GM12878 (cell line): ENCODE measurements around the gene ADAMTSL4. TPM values are rescaled to one million over a fixed set of nuclear protein-coding genes. Genes with fewer than 3 reads are reported as not detected.

Experiments used
- BACH1 ChIP-seq: fragments of 450-650 bp; IDR thresholded peaks from 2 replicates; pipeline ENCODE4 v1.6.1; 2017; ENCODE audit warnings: mild to moderate bottlenecking, borderline replicate concordance
- BHLHE40 ChIP-seq, 2 experiments: fragments of 450-650 bp in 1 of 2; IDR thresholded peaks; 2 replicates each; pipeline ENCODE4 v1.6.1; 2011 to 2017; ENCODE audit warnings: low read depth in 2 of 2, borderline replicate concordance in 1 of 2, improper control_type of control experiment in 1 of 2, low read length in 1 of 2, mild to moderate bottlenecking in 1 of 2
- EGR1 ChIP-seq, 2 experiments: IDR thresholded peaks; 1 replicate in 1 of 2; 2 replicates in 1 of 2; pipeline ENCODE4 v1.6.1; 2011 to 2012; ENCODE audit warnings: low read depth in 2 of 2, low read length in 2 of 2, borderline replicate concordance in 1 of 2, mild to moderate bottlenecking in 1 of 2, moderate library complexity in 1 of 2
- ELK1 ChIP-seq: IDR thresholded peaks from 2 replicates; pipeline ENCODE4 v1.6.1; 2012; ENCODE audit warnings: low read depth, low read length, improper control_type of control experiment
- FOS ChIP-seq: IDR thresholded peaks from 3 replicates; pipeline ENCODE4 v1.6.1; 2011; ENCODE audit warnings: borderline replicate concordance; ENCODE audit not compliant: insufficient read length; ENCODE audit errors: extremely low read depth
- HDGF ChIP-seq: fragments of 450-650 bp; IDR thresholded peaks from 2 replicates; pipeline ENCODE4 v1.6.1; 2016; ENCODE audit warnings: antibody characterized with exemption
- IKZF1 ChIP-seq: fragments of 450-650 bp; conservative IDR thresholded peaks from 2 replicates; pipeline ENCODE4 v1.6.1; 2017; ENCODE audit warnings: antibody characterized with exemption, mild to moderate bottlenecking
- JUNB ChIP-seq: IDR thresholded peaks from 2 replicates; pipeline ENCODE4 v1.6.1; 2016; ENCODE audit warnings: antibody characterized with exemption, mild to moderate bottlenecking
- NR2C2 ChIP-seq: IDR thresholded peaks from 2 replicates; pipeline ENCODE4 v1.6.1; 2011; ENCODE audit warnings: borderline replicate concordance, low read depth; ENCODE audit not compliant: control insufficient read depth, insufficient read length
- PKNOX1 ChIP-seq: fragments of 450-650 bp; IDR thresholded peaks from 2 replicates; pipeline ENCODE4 v1.6.1; 2016; ENCODE audit warnings: mild to moderate bottlenecking
- POU2F2 ChIP-seq: IDR thresholded peaks from 3 replicates; pipeline ENCODE4 v1.6.1; 2011; ENCODE audit warnings: low read depth, mild to moderate bottlenecking, low read length, borderline replicate concordance
- RUNX3 ChIP-seq: IDR thresholded peaks from 2 replicates; pipeline ENCODE4 v1.6.1; 2012; ENCODE audit warnings: low read length, inconsistent platforms
- SMARCA5 ChIP-seq: fragments of 450-650 bp; IDR thresholded peaks from 2 replicates; pipeline ENCODE4 v1.6.1; 2017; ENCODE audit warnings: mild to moderate bottlenecking
- SREBF2 ChIP-seq: IDR thresholded peaks from 2 replicates; pipeline ENCODE4 v1.6.1; 2012; ENCODE audit warnings: mild to moderate bottlenecking, low read length
- STAT3 ChIP-seq: IDR thresholded peaks from 2 replicates; pipeline ENCODE4 v1.6.1; 2011; ENCODE audit warnings: low read depth, low read length, improper control_type of control experiment
- TARDBP ChIP-seq: IDR thresholded peaks from 2 replicates; pipeline ENCODE4 v1.6.1; 2016; ENCODE audit warnings: borderline replicate concordance
- YBX1 ChIP-seq: fragments of 450-650 bp; IDR thresholded peaks from 2 replicates; pipeline ENCODE4 v1.6.1; 2016; ENCODE audit warnings: antibody characterized with exemption
- ZNF217 ChIP-seq: fragments of 450-650 bp; IDR thresholded peaks from 2 replicates; pipeline ENCODE4 v1.6.1; 2017; ENCODE audit warnings: antibody characterized with exemption, mild to moderate bottlenecking
- ZSCAN29 ChIP-seq: fragments of 450-650 bp; IDR thresholded peaks from 2 replicates; pipeline ENCODE4 v1.6.1; 2017; ENCODE audit warnings: mild to moderate bottlenecking, moderate library complexity
- polyA plus RNA-seq, 11 experiments: library from polyadenylated mRNA; depleted of rRNA in 4 of 11; unstranded in 6 of 11; stranded (reverse) in 5 of 11; fragments of >200 nt; fragmentation: Nextera tagmentation in 4 of 11; fragmentation: Illumina TruSeq in 1 of 11; extraction: Ambion mirVana in 4 of 11; extraction: Trizol in 1 of 11; gene quantifications; 1 replicate in 1 of 11; 2 replicates in 10 of 11; pipeline versions ENCODE4 v1.2.1 to v1.2.3, GENCODE V29; 2011 to 2016; ENCODE audit warnings: inconsistent platforms in 2 of 11, missing spikeins in 2 of 11, low read depth in 1 of 11
- total RNA-seq, 4 experiments: library from RNA; depleted of rRNA in 3 of 4; stranded (reverse); fragments of >200 nt in 3 of 4; fragmentation: Illumina TruSeq in 1 of 4; extraction: Trizol in 1 of 4; gene quantifications; 2 replicates each; pipeline versions ENCODE4 v1.2.1 to v1.2.3, GENCODE V29; 2013 to 2021
- TF ChIP-seq, protein P1 (sequence below): IDR thresholded peaks from 2 replicates; pipeline ENCODE4 v1.6.1; 2011; ENCODE audit warnings: borderline replicate concordance, low read depth, mild to moderate bottlenecking, moderate library complexity, mixed read lengths, low read length; ENCODE audit not compliant: insufficient read depth; ENCODE audit errors: extremely low read length
- TF ChIP-seq, protein P2 (sequence below): fragments of 450-650 bp; formaldehyde crosslinking; IDR thresholded peaks from 2 replicates; pipeline ENCODE4 v1.4.0; 2022; ENCODE audit warnings: mild to moderate bottlenecking, moderate library complexity

ADAMTSL4 gene
- total and polyA plus RNA-seq, 10 of the 15 experiments (the other 5 are each of a cell fraction or from before 2014, with no cell fraction given), result 0.04 to 0.15 (median 0.05) TPM; not detected in 5

DNA sequence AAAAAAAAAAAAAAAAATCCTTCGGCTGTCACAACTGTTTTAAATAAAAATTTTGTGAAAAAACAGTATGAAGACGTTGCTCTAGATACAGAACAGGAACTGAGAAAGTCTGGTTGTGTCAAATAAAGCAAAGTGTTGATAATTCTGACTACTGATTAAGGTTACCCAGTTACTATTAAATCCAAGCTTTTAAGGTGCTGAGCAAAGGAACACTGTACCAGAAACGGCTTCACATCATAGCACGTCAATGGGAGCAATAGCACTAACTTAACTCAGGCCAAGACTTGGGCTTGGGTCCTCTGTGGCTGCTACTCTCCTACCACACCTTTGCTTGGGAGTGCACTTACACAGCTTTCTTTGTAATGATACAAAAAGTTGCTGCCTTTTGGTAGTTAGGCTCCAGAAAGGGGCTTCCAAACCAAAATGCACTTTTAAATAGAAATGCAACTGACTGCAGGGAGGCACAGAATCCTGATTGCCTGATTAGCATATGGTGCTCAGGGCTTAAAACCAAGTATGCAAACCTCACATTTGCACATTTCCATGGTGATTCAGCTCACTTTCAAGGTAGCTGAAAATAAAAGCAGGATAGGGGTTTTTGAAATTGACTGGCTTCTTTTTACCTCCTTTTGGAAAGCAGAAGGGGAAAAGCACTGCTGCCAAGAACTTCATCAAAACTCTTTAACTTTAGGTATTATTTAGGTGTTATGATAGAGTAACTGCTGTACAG, 23.9 kb downstream of the ADAMTSL4 start (continued):
- TF ChIP-seq TARDBP (no peak), YBX1 (no peak), NR2C2 (no peak), BACH1 (peak; percentile 23; the same call in 1 of the 2 replicates), RUNX3 (peak; percentile 3; the same call in 1 of the 2 replicates), STAT3 (no peak), HDGF (no peak), ZNF217 (no peak), SMARCA5 (no peak), BHLHE40 (IDR thresholded peaks at IDR 0.05; ENCODE audit: borderline replicate concordance in 1 of 2, low read depth in 2 of 2, low read length in 1 of 2) (no peak), JUNB (no peak), ELK1 (no peak), SREBF2 (no peak), POU2F2 (no peak; the same call in none of the 3 replicates), IKZF1 (no peak), PKNOX1 (no peak), ZSCAN29 (no peak), FOS (no peak), EGR1 (IDR thresholded peaks at IDR 0.05; ENCODE audit: borderline replicate concordance in 1 of 2, low read depth in 2 of 2, low read length in 2 of 2) (no peak)
- TF ChIP-seq, protein P1, sequence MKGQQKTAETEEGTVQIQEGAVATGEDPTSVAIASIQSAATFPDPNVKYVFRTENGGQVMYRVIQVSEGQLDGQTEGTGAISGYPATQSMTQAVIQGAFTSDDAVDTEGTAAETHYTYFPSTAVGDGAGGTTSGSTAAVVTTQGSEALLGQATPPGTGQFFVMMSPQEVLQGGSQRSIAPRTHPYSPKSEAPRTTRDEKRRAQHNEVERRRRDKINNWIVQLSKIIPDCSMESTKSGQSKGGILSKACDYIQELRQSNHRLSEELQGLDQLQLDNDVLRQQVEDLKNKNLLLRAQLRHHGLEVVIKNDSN, result no peak
- TF ChIP-seq, protein P2, sequence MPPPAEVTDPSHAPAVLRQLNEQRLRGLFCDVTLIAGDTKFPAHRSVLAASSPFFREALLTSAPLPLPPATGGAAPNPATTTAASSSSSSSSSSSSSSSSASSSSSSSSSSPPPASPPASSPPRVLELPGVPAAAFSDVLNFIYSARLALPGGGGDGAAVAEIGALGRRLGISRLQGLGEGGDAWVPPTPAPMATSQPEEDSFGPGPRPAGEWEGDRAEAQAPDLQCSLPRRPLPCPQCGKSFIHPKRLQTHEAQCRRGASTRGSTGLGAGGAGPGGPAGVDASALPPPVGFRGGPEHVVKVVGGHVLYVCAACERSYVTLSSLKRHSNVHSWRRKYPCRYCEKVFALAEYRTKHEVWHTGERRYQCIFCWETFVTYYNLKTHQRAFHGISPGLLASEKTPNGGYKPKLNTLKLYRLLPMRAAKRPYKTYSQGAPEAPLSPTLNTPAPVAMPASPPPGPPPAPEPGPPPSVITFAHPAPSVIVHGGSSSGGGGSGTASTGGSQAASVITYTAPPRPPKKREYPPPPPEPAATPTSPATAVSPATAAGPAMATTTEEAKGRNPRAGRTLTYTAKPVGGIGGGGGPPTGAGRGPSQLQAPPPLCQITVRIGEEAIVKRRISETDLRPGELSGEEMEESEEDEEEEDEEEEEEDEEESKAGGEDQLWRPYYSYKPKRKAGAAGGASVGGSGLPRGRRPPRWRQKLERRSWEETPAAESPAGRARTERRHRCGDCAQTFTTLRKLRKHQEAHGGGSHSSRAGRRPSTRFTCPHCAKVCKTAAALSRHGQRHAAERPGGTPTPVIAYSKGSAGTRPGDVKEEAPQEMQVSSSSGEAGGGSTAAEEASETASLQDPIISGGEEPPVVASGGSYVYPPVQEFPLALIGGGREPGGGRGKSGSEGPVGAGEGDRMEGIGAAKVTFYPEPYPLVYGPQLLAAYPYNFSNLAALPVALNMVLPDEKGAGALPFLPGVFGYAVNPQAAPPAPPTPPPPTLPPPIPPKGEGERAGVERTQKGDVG, result no peak
